OCI-LY7 (cell line): Measurements from ENCODE around the gene GRHL1. TPM values are rescaled to one million over a fixed set of nuclear protein-coding genes. Genes with fewer than 3 reads are reported as not detected.

Experiments
- BruUV-seq: library from RNA; stranded (reverse); fragments of 400-500 nt; replicated peaks from 2 replicates; lab custom pipeline; 2021; lab: Mats Ljungman, UMichigan
- CTCF ChIA-PET: fragments of 300-600 bp; sonication (Branson Sonifier 250); formaldehyde crosslinking; loops from one replicate; lab custom pipeline; 2022; ENCODE audit warnings: antibody characterized with exemption; ENCODE audit not compliant: unreplicated experiment; lab: Charles Lee
- POLR2A ChIA-PET: fragments of 300-600 bp; sonication (Branson Sonifier 250); formaldehyde crosslinking; loops from one replicate; lab custom pipeline; 2022; ENCODE audit warnings: antibody characterized with exemption; lab: Charles Lee
- DNase-seq: peaks from one replicate; pipeline ENCODE4 v3.0.0-alpha.2; 2015; ENCODE audit warnings: low spot score
- H2AFZ ChIP-seq: fragments of 200-600 bp; sonication (generic), shearing (Covaris generic); 2 replicates; pipeline ENCODE4 v1.6.1; 2014; ENCODE audit warnings: mild to moderate bottlenecking, antibody characterized with exemption, low read length, moderate library complexity
- H3K27ac ChIP-seq: fragments of 200-600 bp; sonication (generic); 2 replicates; pipeline ENCODE4 v1.5.1; 2014; ENCODE audit warnings: mixed run types, low read depth, mild to moderate bottlenecking, moderate library complexity, low read length, inconsistent platforms; ENCODE audit not compliant: poor library complexity, severe bottlenecking
- H3K36me3 ChIP-seq: fragments of 200-600 bp; sonication (generic); 2 replicates; pipeline ENCODE4 v1.6.1; 2014; ENCODE audit warnings: mild to moderate bottlenecking, antibody characterized with exemption, low read length, moderate library complexity, mixed read lengths; ENCODE audit not compliant: insufficient read depth
- H3K4me1 ChIP-seq: fragments of 200-600 bp; sonication (generic); 2 replicates; pipeline ENCODE4 v1.5.1; 2014; ENCODE audit warnings: mild to moderate bottlenecking, low read length; ENCODE audit not compliant: insufficient read depth, poor library complexity, severe bottlenecking
- H3K4me2 ChIP-seq: fragments of 200-600 bp; sonication (generic); 2 replicates; pipeline ENCODE4 v1.6.1; 2014; ENCODE audit warnings: mild to moderate bottlenecking, low read length
- H3K4me3 ChIP-seq: fragments of 200-600 bp; sonication (generic); 2 replicates; pipeline ENCODE4 v1.5.1; 2014; ENCODE audit warnings: mild to moderate bottlenecking, low read depth, low read length; ENCODE audit not compliant: poor library complexity, severe bottlenecking
- H3K79me2 ChIP-seq: fragments of 200-600 bp; sonication (generic); 2 replicates; pipeline ENCODE4 v1.6.1; 2016; ENCODE audit warnings: low read depth, mild to moderate bottlenecking, low read length, moderate library complexity, mixed read lengths; ENCODE audit not compliant: insufficient read depth
- H3K9me2 ChIP-seq: fragments of 200-600 bp; sonication (generic); 2 replicates; pipeline ENCODE4 v1.6.1; 2016; ENCODE audit warnings: mild to moderate bottlenecking, low read length, mixed read lengths; ENCODE audit not compliant: insufficient read depth
- H3K9me3 ChIP-seq: fragments of 200-600 bp; sonication (generic); 2 replicates; pipeline ENCODE4 v1.6.1; 2014; ENCODE audit warnings: mild to moderate bottlenecking, mixed run types, low read length, mixed read lengths
- H4K20me1 ChIP-seq: fragments of 200-600 bp; sonication (generic); 2 replicates; pipeline ENCODE4 v1.6.1; 2014; ENCODE audit warnings: mild to moderate bottlenecking, antibody characterized with exemption, low read length, moderate library complexity, mixed read lengths; ENCODE audit not compliant: insufficient read depth
- CTCF ChIP-seq: fragments of 200-600 bp; sonication (generic); conservative IDR thresholded peaks from 2 replicates; pipeline ENCODE4 v1.5.1; 2014; ENCODE audit warnings: mild to moderate bottlenecking, antibody characterized with exemption, low read length, moderate library complexity, mixed read lengths
- EZH2phosphoT487 ChIP-seq: fragments of 200-600 bp; sonication (generic); IDR thresholded peaks from 2 replicates; pipeline ENCODE4 v1.6.1; 2018; ENCODE audit warnings: low read depth, borderline replicate concordance, mild to moderate bottlenecking, mixed run types, antibody characterized with exemption, low read length, moderate library complexity, mixed read lengths
- intact Hi-C: fragments of 100-400 bp; cut with micrococcal nuclease; formaldehyde crosslinking; loops from one replicate; pipeline ENCODE4 v1.10.0; 2022; ENCODE audit not compliant: unreplicated experiment
- total RNA-seq, 2 experiments: library from RNA; depleted of rRNA in 1 of 2; stranded (reverse); fragments of >200 nt in 1 of 2; shearing (Covaris generic) in 1 of 2; gene quantifications; 2 replicates each; pipeline ENCODE4 v1.2.3, GENCODE V29; 2014 to 2022

Gene GRHL1
- total RNA-seq, 2 experiments from 2014 or later, result 0.19 to 2.5 TPM

- Histone ChIP-seq H3K4me1 (no peaks in the 10 kb centered on the region), H3K9me3 (no peaks in the 10 kb centered on the region), H3K36me3 (no peaks in the 10 kb centered on the region), H3K9me2 (no peaks in the 10 kb centered on the region), H3K27ac (no peak overlapping the region), H2AFZ (no peak overlapping the region), H3K4me3 (no peak overlapping the region), H3K4me2 (no peak overlapping the region), H3K79me2 (no peaks in the 10 kb centered on the region), H4K20me1 (no peaks in the 10 kb centered on the region)
- DNase-seq, result no peak
- intact Hi-C loops, result no loop called here
- ChIA-PET CTCF (no interaction called here), POLR2A (interaction anchor here (0.7 to 1.4 kb wide), 2 partner anchors 9 to 228 kb away, joined by 3 to 4 read pairs; no protein-coding TSS in a partner anchor)
- TF ChIP-seq EZH2phosphoT487 (no peak), CTCF (no peak)
- no TSS peak for BruUV-seq
These were observed 23.8 kb downstream of the GRHL1 start for GRCh38 chr2:9975328-9975727.

- intact Hi-C loops, result no loop called here
- H3K4me2 ChIP-seq, result no peak overlapping the region
- BruUV-seq, result no TSS peak
- H2AFZ ChIP-seq, result no peak overlapping the region
- no peaks in the 10 kb centered on the region for H3K9me3 ChIP-seq
- H3K36me3 ChIP-seq, result no peaks in the 10 kb centered on the region
- no peaks in the 10 kb centered on the region for H3K4me1 ChIP-seq
- no peaks in the 10 kb centered on the region for H3K79me2 ChIP-seq
- no peaks in the 10 kb centered on the region for H4K20me1 ChIP-seq
- ChIA-PET POLR2A (interaction anchor here (0.7 kb wide), 1 partner anchor 228 kb away, joined by 3 read pairs; no protein-coding TSS in a partner anchor), CTCF (no interaction called here)
- H3K4me3 ChIP-seq, result no peak overlapping the region
- H3K9me2 ChIP-seq, result no peaks in the 10 kb centered on the region
- TF ChIP-seq EZH2phosphoT487 (no peak), CTCF (no peak)
- H3K27ac ChIP-seq, result no peak overlapping the region
- DNase-seq, result no peak
These were observed 24.4 kb downstream of the GRHL1 start for GRCh38 chr2:9975805-9976447.

GRCh38 chr2:9979977-9980376 lies 28.5 kb downstream of the GRHL1 start:
- intact Hi-C loops, result no loop called here
- POLR2A ChIA-PET, result interaction anchor here (0.8 kb wide), 1 partner anchor 24 kb away, joined by 3 read pairs; no protein-coding TSS in a partner anchor
- no TSS peak for BruUV-seq

More at GRCh38 chr2:9979977-9980376, 28.5 kb downstream of the GRHL1 start:
- no peaks in the 10 kb centered on the region for H3K79me2 ChIP-seq
- no peaks in the 10 kb centered on the region for H3K4me1 ChIP-seq
- CTCF ChIA-PET, result no interaction called here
- H2AFZ ChIP-seq, result no peak overlapping the region
- no peaks in the 10 kb centered on the region for H3K9me2 ChIP-seq
- no peaks in the 10 kb centered on the region for H3K36me3 ChIP-seq
- no peak for TF ChIP-seq EZH2phosphoT487
- no peak for TF ChIP-seq CTCF
- H4K20me1 ChIP-seq, result no peaks in the 10 kb centered on the region
- H3K4me3 ChIP-seq, result no peak overlapping the region
- H3K4me2 ChIP-seq, result no peak overlapping the region
- H3K27ac ChIP-seq, result no peak overlapping the region
- no peak for DNase-seq
- no peaks in the 10 kb centered on the region for H3K9me3 ChIP-seq
